Measurements from ENCODE around the gene C22orf39.
"Not testable (repeated sequence)": the region's sequence is repeated elsewhere in the genome, so short reads cannot be mapped to it uniquely, and the experiment has no call there.

The C22orf39 gene

GRCh38 chr22:19453718-19454117 lies 6.2 kb upstream of the C22orf39 start:
- no peak for DNase-seq

DNA sequence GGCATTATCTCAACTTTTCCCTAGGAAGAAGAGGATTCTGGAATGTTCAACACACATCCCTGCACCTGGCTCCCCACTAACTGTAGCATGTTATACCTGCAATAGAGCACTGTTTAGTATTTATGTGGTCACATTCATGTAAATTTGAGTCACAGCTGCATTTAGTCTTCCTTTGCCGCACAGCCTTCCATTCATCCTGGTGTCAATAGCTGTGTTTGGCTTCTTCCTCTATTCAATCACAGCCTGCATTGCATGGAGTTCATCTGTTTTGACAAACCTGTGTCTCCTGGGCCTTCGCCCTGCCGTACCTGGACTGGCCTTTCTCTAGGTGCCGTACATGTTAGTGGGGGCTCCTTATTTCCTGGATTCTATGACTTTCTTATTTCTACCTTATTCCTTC lies 4.1 kb upstream of the C22orf39 start:
- DNase-seq, result no peak

- no peak for DNase-seq
Observed at GRCh38 chr22:19450363-19451175, 3.1 kb upstream of the C22orf39 start.

GRCh38 chr22:19449422-19449767 lies 1.9 kb upstream of the C22orf39 start:
- DNase-seq, result no peak

DNA sequence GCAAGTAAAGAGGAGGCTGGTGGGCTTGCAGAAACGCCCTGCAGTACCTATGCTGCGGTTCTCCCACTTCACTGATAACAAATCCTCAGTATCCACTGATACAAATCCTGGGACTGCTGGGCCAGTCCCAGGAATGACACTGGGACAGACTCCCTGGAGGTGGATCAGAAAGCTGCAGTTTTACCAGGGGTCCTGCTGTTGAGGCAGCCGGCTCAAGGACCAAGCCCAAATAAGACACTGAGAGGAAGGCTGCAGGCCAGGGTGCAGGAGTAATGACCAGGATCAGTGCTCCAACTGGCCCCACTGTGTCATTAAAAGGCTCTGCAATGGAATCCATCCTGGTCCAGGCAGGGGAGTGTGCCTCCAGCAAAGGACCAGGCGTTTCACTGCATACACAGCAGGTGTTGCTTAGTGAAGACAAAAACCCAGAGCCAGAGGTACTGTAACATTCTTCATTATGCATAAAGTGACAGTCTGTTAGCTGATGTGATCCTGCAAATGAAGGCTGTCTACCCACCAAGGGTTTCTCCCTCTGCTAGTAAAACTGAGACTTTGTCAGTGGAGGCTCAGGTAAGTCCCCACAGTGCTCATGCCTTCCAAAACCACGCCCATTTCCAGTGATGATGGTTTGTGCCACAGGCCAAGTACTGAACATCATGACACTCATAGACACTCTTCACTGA lies 1.4 kb upstream of the C22orf39 start:
- no peak for DNase-seq

DNA sequence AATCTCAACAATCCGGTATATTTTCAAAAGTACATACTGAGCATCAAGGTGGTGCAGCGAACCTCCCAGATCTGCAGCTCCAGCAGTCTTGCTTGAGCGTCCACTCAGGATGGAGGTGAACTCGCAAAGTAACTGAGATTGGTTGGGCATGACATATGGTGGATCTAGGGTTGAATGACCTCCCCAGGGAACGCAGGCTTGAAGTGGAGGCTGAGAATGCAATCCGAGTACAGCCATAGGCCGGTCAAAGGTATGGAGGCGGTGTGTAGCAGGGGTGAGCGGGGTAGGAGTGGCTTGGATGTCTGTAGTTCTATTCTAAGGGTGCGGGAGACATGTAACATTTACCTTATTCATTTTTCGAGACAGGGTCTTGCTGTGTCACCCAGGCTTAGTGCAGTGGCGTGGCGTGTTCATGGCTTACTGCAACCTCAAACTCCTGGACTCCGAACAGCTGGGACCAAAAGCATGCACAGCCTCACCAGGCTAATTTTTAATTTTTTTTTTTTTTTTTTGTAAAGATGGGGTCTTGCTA lies 631 bp upstream of the C22orf39 start:
- DNase-seq, result peak in 1 of 2 experiments; percentile 40

GRCh38 chr22:19446603-19447329 lies 745 bp downstream of the C22orf39 start:
- DNase-seq, result no peak

DNA sequence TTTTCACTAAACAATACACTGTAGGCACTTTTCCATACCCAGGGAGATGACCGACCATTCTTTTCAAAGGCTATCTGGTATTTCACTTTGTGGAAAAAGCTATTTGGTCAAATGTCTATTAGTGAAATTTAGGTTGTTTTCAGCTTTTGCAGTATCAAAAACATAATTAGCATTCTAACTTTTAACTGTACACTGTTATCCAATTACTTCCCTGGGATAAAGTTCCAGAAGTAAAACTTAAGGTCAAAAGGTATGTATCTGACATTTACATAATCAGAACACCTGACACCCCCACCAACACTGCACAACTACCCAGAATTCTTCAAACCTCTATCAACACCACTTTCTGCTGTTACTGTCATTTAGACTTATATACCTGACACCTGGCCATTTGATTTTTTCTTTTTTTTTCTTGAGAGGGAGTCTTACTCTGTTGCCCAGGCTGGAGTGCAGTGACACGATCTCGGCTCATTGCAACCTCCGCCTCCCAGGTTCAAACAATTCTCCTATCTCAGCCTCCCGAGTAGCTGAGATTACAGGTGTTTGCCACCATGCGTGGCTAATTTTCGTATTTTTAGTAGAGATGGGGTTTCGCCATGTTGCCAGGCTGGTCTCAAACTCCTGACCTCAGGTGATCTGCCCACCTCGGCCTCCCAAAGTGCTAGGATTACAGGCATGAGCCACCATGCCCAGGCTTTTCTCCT lies 2.1 kb downstream of the C22orf39 start:
- not testable (repeated sequence) for DNase-seq

GRCh38 chr22:19443544-19444211 lies 3.8 kb downstream of the C22orf39 start:
- DNase-seq, result no peak

DNA sequence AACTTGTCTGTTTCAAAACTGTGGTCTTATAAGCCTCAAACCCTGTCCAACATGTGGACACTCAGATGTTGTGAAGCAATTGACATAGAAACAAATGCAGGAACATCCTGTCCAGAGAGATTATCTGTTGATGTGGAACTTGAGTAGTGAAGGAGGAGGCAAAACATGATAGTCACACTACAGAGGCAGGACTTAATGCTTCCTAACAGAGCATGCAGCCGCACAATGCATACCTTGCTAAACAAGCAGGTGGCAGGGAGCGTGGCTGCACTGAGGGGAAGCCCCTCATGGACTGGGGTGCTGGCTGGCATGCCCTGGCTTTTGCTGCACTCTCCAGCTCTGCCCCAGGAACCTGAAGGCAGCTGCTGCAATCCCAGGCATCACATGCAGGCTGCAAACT lies 5.3 kb downstream of the C22orf39 start:
- no peak for DNase-seq

DNA sequence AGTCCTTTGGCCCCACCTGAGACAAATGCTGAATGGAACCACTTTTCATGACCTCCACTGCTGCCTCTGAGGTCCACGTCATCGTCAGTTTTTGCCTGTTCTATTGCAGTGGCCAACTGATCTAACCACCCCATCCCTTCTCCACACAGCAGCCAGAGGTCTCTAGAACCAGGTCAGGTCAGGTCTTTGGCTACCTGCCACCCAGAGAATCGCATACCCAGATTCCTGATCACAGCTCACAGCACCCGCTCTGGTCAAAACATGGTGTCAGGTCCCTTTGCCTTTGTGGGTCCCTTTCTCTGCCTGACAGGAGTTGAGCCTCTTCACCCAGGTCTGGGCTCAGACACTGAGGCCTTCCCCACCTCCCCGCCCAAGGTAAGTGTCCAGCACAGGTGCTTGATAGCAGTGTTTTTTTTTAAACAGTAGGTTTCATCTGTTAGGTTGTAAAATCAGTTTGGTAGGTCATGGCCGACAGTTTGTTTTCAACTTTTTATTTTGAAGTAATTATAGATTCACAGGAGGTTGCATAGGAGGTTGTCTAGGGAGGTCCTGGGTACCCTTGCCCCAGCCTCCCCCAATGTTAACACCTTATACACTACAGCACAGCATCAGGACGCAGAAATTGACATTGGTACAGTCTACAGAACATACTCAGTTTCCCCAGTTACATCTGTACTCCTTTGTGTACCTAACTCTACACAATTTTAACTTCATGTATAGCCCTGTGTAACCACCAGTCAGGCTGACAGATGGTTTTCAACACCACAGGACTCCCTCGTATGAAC lies 6.9 kb downstream of the C22orf39 start:
- no peak for DNase-seq

DNA sequence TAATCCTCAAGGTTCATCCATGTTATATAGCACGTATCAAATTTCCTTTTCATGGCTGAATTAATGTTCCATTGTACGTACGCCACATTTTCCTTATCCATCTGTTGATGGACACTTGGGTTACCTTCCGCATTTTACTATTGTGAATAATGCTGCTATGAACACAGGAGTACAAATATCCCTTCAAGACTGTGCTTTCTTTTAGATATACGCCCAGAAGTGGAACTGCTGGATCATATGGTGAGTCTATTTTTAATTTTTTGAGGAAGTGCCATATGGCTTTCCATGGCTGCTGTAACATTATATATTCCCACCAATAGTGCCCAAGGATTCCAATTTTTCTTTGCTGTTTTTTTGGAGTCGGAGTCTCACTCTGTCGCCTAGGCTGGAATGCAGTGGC lies 9.2 kb downstream of the C22orf39 start:
- DNase-seq, result no peak

DNA sequence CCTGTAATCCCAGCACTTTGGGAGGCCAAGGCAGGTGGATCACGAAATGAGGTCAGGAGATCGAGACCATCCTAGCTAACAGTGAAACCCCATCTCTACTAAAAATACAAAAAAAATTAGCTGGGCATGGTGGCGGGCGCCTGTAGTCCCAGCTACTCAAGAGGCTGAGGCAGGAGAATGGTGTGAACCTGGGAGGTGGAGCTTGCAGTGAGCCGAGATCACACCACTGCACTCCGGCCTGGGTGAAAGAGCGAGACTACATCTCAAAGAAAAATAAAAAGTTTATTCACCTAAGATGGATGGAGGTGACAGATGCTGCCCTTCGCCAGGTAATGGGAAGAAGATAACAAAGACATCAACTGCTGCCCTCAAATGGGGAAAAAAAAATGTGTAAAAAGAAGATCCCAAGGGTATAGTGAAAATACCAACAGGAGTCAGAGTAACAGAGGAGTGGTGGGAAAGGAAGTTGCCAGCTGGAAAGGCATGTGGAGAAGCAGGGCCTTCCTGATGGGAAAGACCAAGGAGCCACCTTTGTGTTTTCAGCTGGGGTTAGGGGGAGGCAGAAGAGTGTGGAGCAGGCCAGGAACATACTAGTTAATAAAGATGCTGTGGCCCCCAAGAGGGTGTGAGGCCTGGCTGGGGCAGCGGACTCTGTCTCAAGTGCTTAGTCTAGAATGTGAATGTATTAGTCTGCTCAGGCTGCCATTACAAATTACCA lies 10.9 kb downstream of the C22orf39 start:
- not testable (repeated sequence) for DNase-seq

- no peak for DNase-seq
Observed at GRCh38 chr22:19434829-19435580, 12.5 kb downstream of the C22orf39 start.

- no peak for DNase-seq
Observed at GRCh38 chr22:19434401-19434800, 13.1 kb downstream of the C22orf39 start.

- DNase-seq, result peak in 1 of 2 experiments; percentile 55
Observed at GRCh38 chr22:19432133-19432851, 15.2 kb downstream of the C22orf39 start, which contains the start of gene MRPL40. Gene MRPL40, plus strand, starts transcription at chr22:19432545. Its CDS starts 10 bp downstream, at chr22:19432555.

DNA sequence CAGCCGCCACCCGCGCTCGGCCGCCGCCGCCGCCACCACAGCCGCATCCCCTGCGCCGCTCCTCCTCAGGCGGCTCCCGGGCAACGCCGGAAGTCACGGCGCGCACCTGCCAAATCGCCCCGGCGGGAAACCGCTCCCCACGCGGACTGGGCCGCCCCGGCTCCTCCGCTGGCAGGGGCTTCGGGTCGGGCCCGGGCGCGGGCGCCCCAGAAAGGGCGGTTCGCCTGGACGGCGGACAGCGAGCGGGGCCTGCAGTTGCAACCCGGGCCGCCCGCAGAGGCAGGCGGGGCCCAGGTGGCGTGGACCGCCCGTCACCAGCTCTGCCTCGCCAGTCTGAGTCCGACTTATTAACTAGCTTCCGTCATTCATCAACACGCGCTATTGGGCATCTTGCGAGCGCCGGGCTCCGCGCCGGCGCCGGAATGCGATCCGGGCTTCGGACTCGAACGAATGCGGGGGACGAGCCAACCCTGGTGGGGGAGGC lies 15.8 kb downstream of the C22orf39 start, which contains the start of gene HIRA:
TSS of gene HIRA (minus strand) at position 85 of the 484 bp plus-strand sequence. CDS start 257 bp downstream, outside the sequence.
- peak in 1 of 2 experiments; percentile 21 for DNase-seq

DNA sequence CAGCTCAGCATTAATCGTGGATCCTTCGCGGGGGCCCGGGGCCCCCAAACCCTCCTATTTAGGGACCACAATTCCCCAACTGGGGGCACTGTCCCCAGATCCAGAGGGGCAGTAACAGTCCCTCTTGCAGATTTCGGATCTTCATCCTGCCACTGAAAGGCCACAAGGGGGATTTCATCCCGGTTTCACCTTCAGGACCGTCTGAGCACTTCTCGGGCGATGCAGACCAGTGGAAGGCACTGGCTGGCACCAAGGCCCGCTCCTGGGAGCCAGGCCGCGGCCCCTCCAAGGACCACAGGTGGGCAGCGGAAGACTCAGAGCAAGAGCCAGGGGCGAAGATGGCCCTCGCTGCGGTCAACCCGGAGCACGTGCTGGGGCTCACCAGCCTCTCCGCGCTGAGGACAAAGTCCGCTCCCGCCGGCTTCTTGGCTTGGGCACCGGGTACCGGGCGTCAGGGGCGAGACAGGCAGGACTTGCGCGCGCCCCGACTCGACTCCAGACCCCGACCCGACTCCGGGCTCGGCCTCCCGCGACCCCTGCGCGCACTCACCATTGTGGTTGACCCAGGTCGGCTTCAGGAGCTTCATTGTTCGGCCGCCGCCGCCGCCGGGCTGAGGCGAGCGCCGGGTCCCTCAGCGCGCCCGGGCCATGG lies 16.5 kb downstream of the C22orf39 start:
- no peak for DNase-seq
